B cell (primary cell): ENCODE measurements around the gene CBX4.

Source experiments
- EZH2 ChIP-seq: IDR thresholded peaks from 2 replicates; pipeline ENCODE4 v1.6.1; 2012; ENCODE audit warnings: borderline replicate concordance, low read depth, mild to moderate bottlenecking, moderate library complexity, low read length; ENCODE audit not compliant: insufficient read depth, poor library complexity, severe bottlenecking
- TF ChIP-seq, protein P1 (sequence below): fragments of 200-600 bp; IDR thresholded peaks from one replicate; pipeline ENCODE4 v1.8.0; 2022; ENCODE audit warnings: antibody characterized with exemption, mild to moderate bottlenecking

DNA sequence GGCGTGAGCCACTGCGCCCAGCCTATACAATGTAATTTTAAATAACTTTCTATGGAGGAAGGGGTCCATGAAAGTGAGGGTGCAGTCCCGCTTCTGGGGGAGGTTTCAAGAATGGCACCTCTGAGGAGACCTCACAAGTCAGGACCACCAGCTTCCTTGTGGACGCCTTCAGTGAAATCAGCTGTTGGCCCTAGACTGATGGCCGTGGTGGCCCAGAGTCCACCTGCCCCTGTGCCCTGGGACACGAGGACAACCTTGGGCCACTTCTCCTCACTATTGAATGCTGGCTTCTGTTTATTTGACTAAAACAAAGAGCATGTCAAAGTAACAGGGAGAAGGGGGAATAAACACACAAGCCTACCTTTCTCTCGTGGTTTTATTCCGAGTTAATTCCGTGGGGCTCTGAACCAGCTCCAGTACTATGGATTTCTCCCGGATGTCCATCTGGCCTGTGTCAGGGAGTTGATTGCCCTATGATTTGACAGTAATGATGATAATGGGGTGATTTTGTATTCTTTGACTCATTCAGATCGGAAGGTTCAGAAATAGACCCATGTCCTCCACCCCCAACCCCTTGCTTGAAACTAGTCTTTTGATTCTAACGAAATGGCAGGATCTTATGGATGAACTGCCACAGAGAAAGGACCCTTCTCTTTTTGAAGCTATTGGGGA lies 8.6 kb upstream of the CBX4 start:
- TF ChIP-seq, protein P1, sequence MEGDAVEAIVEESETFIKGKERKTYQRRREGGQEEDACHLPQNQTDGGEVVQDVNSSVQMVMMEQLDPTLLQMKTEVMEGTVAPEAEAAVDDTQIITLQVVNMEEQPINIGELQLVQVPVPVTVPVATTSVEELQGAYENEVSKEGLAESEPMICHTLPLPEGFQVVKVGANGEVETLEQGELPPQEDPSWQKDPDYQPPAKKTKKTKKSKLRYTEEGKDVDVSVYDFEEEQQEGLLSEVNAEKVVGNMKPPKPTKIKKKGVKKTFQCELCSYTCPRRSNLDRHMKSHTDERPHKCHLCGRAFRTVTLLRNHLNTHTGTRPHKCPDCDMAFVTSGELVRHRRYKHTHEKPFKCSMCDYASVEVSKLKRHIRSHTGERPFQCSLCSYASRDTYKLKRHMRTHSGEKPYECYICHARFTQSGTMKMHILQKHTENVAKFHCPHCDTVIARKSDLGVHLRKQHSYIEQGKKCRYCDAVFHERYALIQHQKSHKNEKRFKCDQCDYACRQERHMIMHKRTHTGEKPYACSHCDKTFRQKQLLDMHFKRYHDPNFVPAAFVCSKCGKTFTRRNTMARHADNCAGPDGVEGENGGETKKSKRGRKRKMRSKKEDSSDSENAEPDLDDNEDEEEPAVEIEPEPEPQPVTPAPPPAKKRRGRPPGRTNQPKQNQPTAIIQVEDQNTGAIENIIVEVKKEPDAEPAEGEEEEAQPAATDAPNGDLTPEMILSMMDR: no peak
- TF ChIP-seq EZH2: no peak
